Stimulated activated CD8-positive, alpha-beta memory T cell treated with anti-CD3 and anti-CD28 coated beads, Interleukin-12 subunit alpha, Interleukin-12 subunit beta, amount 100 ng/mL, for 4 hours (primary cell): Measurements from ENCODE around the gene LINGO1.

Source experiments
- DNase-seq: peaks from one replicate; pipeline ENCODE4 v3.0.0-alpha.2; 2020; ENCODE audit warnings: low read depth

The LINGO1 gene

GRCh38 chr15:77632534-77633133 lies at the start of gene LINGO1:
TSS of gene LINGO1 (minus strand) at chr15:77632912. CDS start at chr15:77632315, 597 bp downstream.
- DNase-seq: no peak

GRCh38 chr15:77681362-77681761 lies 48.6 kb upstream of the LINGO1 start:
- no peak for DNase-seq

- DNase-seq: no peak
Observed at GRCh38 chr15:77676569-77677375, 44.1 kb upstream of the LINGO1 start.

GRCh38 chr15:77675806-77676415 lies 43.2 kb upstream of the LINGO1 start:
- DNase-seq: no peak

GRCh38 chr15:77674327-77674726 lies 41.6 kb upstream of the LINGO1 start:
- DNase-seq: no peak

GRCh38 chr15:77673866-77674265 lies 41.2 kb upstream of the LINGO1 start:
- DNase-seq: no peak

GRCh38 chr15:77672135-77672534 lies 39.4 kb upstream of the LINGO1 start:
- DNase-seq: no peak

GRCh38 chr15:77671362-77672056 lies 38.8 kb upstream of the LINGO1 start:
- DNase-seq: no peak

GRCh38 chr15:77670558-77671361 lies 38.0 kb upstream of the LINGO1 start:
- no peak for DNase-seq

GRCh38 chr15:77669896-77670295 lies 37.2 kb upstream of the LINGO1 start:
- no peak for DNase-seq

GRCh38 chr15:77667338-77668234 lies 34.9 kb upstream of the LINGO1 start:
- DNase-seq: no peak

GRCh38 chr15:77666296-77666660 lies 33.6 kb upstream of the LINGO1 start:
- no peak for DNase-seq

- DNase-seq: no peak
Observed at GRCh38 chr15:77665530-77666295, 33.0 kb upstream of the LINGO1 start.

GRCh38 chr15:77664428-77664827 lies 31.7 kb upstream of the LINGO1 start:
- no peak for DNase-seq

GRCh38 chr15:77663256-77663655 lies 30.5 kb upstream of the LINGO1 start:
- no peak for DNase-seq

GRCh38 chr15:77659350-77660321 lies 26.9 kb upstream of the LINGO1 start:
- no peak for DNase-seq

- no peak for DNase-seq
Observed at GRCh38 chr15:77658304-77658703, 25.6 kb upstream of the LINGO1 start.

- DNase-seq: no peak
Observed at GRCh38 chr15:77657634-77658238, 25.0 kb upstream of the LINGO1 start.
